ENCODE results near the gene SNTA1.
"Not testable (repeated sequence)": the region's sequence is repeated elsewhere in the genome, so short reads cannot be mapped to it uniquely, and the experiment has no call there.

The SNTA1 gene

GRCh38 chr20:33443512-33444239 lies at the start of gene SNTA1:
Gene SNTA1, minus strand, starts transcription at chr20:33443763. Its CDS starts 143 bp downstream, at chr20:33443620.
- TF ChIP-seq CTCF (IDR thresholded peaks at IDR 0.05) (0 out of 2 replicates have a peak, but pooled peaks have one; percentile 8), ZFX (IDR thresholded peaks at IDR 0.05; ENCODE audit: borderline replicate concordance) (no peak)
- peak within 1 kb of the TSS; percentile 58 for H3K27ac ChIP-seq

- TF ChIP-seq ZFX (IDR thresholded peaks at IDR 0.05; ENCODE audit: borderline replicate concordance) (no peak), CTCF (IDR thresholded peaks at IDR 0.05) (no peak)
- H3K27ac ChIP-seq, result peak overlapping the region; percentile 82
These were observed 47.5 kb upstream of the SNTA1 start for GRCh38 chr20:33490934-33491656.

GRCh38 chr20:33490023-33490933 lies 46.7 kb upstream of the SNTA1 start, which contains the start of gene CBFA2T2:
Gene CBFA2T2, plus strand, starts transcription at chr20:33490096. Its CDS starts 172 bp downstream, at chr20:33490268.
- TF ChIP-seq CTCF (IDR thresholded peaks at IDR 0.05), result no peak
- TF ChIP-seq ZFX (IDR thresholded peaks at IDR 0.05; ENCODE audit: borderline replicate concordance), result no peak
- peak within 1 kb of the TSS; percentile 82 for H3K27ac ChIP-seq

- TF ChIP-seq ZFX (IDR thresholded peaks at IDR 0.05; ENCODE audit: borderline replicate concordance), result no peak
- no peak for TF ChIP-seq CTCF (IDR thresholded peaks at IDR 0.05)
These were observed 46.0 kb upstream of the SNTA1 start for GRCh38 chr20:33489495-33490022.

GRCh38 chr20:33488661-33489494 lies 45.3 kb upstream of the SNTA1 start:
- peak overlapping the region; percentile 82 for H3K27ac ChIP-seq

More at GRCh38 chr20:33489495-33490022, 46.0 kb upstream of the SNTA1 start:
- H3K27ac ChIP-seq, result peak overlapping the region; percentile 82

GRCh38 chr20:33488201-33488600 lies 44.6 kb upstream of the SNTA1 start:
- H3K27ac ChIP-seq, result 0 out of 2 replicates have a peak overlapping the region, but pooled peaks have one; percentile 82
- TF ChIP-seq CTCF (IDR thresholded peaks at IDR 0.05) (no peak), ZFX (IDR thresholded peaks at IDR 0.05; ENCODE audit: borderline replicate concordance) (no peak)

GRCh38 chr20:33483186-33483585 lies 39.6 kb upstream of the SNTA1 start:
- not testable (repeated sequence) for H3K27ac ChIP-seq

All from 22Rv1 (cell line).